Keratinocyte (primary cell): Measurements from ENCODE around the gene MMP19. TPM values are rescaled to one million over a fixed set of nuclear protein-coding genes. Genes with fewer than 3 reads are reported as not detected.

Source experiments
- DNase-seq: peaks from one replicate; pipeline ENCODE4 v3.0.0-alpha.2; 2011; ENCODE audit warnings: low read depth, missing footprints, low spot score
- FAIRE-seq: peaks from 2 replicates; lab custom pipeline; 2011; peaks lifted over from hg19 to GRCh38; lab: Jason Lieb, UNC
- H2AFZ ChIP-seq: 2 replicates; pipeline ENCODE4 v1.6.0; 2012; ENCODE audit warnings: low read length, control low read depth, inconsistent platforms; ENCODE audit not compliant: control insufficient read depth
- H3K27ac ChIP-seq: 2 replicates; pipeline ENCODE4 v1.5.1; 2011; ENCODE audit warnings: low read length; ENCODE audit not compliant: control insufficient read depth, insufficient read depth
- H3K27me3 ChIP-seq: 3 replicates; pipeline ENCODE4 v1.6.0; 2011; ENCODE audit warnings: low read length; ENCODE audit not compliant: control insufficient read depth, insufficient read depth; ENCODE audit errors: extremely low read depth
- H3K36me3 ChIP-seq, 2 experiments: 2 replicates in 1 of 2; 3 replicates in 1 of 2; pipeline ENCODE4 v1.5.1; 2011; ENCODE audit warnings: low read length in 2 of 2, mild to moderate bottlenecking in 1 of 2; ENCODE audit not compliant: control insufficient read depth in 2 of 2, insufficient read depth in 2 of 2; ENCODE audit errors: extremely low read depth in 1 of 2
- H3K4me1 ChIP-seq: 3 replicates; pipeline ENCODE4 v1.5.1; 2011; ENCODE audit warnings: low read length; ENCODE audit not compliant: control insufficient read depth, insufficient read depth; ENCODE audit errors: extremely low read depth
- H3K4me2 ChIP-seq: 3 replicates; pipeline ENCODE4 v1.6.0; 2011; ENCODE audit warnings: low read depth, low read length; ENCODE audit not compliant: control insufficient read depth, insufficient read depth; ENCODE audit errors: extremely low read depth
- H3K4me3 ChIP-seq, 3 experiments: fragments of 200-600 bp in 1 of 3; sonication (generic) in 1 of 3; 2 replicates in 2 of 3; 3 replicates in 1 of 3; pipeline ENCODE4 v1.5.1; 2011 to 2016; ENCODE audit warnings: low read length in 3 of 3, mild to moderate bottlenecking in 3 of 3, control low read depth in 2 of 3, inconsistent platforms in 1 of 3, low read depth in 1 of 3, mixed read lengths in 1 of 3, mixed run types in 1 of 3, moderate library complexity in 1 of 3; ENCODE audit not compliant: control insufficient read depth in 2 of 3, insufficient read depth in 2 of 3; ENCODE audit errors: extremely low read depth in 1 of 3
- H3K79me2 ChIP-seq: 2 replicates; pipeline ENCODE4 v1.6.0; 2012; ENCODE audit warnings: low read length; ENCODE audit not compliant: control insufficient read depth, insufficient read depth
- H3K9ac ChIP-seq: 3 replicates; pipeline ENCODE4 v1.6.0; 2011; ENCODE audit warnings: low read length; ENCODE audit not compliant: control insufficient read depth, insufficient read depth; ENCODE audit errors: extremely low read depth
- H3K9me1 ChIP-seq: 3 replicates; pipeline ENCODE4 v1.6.0; 2011; ENCODE audit warnings: low read length; ENCODE audit not compliant: control insufficient read depth, insufficient read depth; ENCODE audit errors: extremely low read depth
- H3K9me3 ChIP-seq: 2 replicates; pipeline ENCODE4 v1.5.1; 2012; ENCODE audit warnings: low read depth, low read length; ENCODE audit not compliant: control insufficient read depth
- H4K20me1 ChIP-seq: 3 replicates; pipeline ENCODE4 v1.6.0; 2011; ENCODE audit warnings: low read length; ENCODE audit not compliant: control insufficient read depth, insufficient read depth; ENCODE audit errors: extremely low read depth
- CTCF ChIP-seq, 3 experiments: IDR thresholded peaks in 1 of 3; conservative IDR thresholded peaks in 1 of 3; optimal IDR thresholded peaks in 1 of 3; 2 replicates in 2 of 3; 3 replicates in 1 of 3; pipeline versions ENCODE3 to v1.5.1; 2011; ENCODE audit warnings: low read length in 3 of 3, mild to moderate bottlenecking in 3 of 3, moderate library complexity in 2 of 3, control low read depth in 1 of 3, inconsistent platforms in 1 of 3; ENCODE audit not compliant: insufficient read depth in 2 of 3; ENCODE audit errors: extremely low read depth in 1 of 3
- EZH2 ChIP-seq: IDR thresholded peaks from one replicate; pipeline ENCODE4 v1.6.1; 2012; ENCODE audit warnings: inconsistent platforms, mild to moderate bottlenecking, low read length, moderate library complexity
- dilution Hi-C: fragments of 300-500 bp; cut with MboI; formaldehyde crosslinking; loops from one replicate; pipeline ENCODE4 v1.7.0; 2020; ENCODE audit warnings: low sequenced_read_pairs; ENCODE audit not compliant: extremely low pct_ligation_motif_present
- polyA plus RNA-seq, 5 experiments: library from polyadenylated mRNA; depleted of rRNA in 3 of 5; stranded (reverse) in 3 of 5; stranded (forward) in 1 of 5; unstranded in 1 of 5; fragments of >200 nt; gene quantifications; 1 replicate in 1 of 5; 2 replicates in 3 of 5; 3 replicates in 1 of 5; pipeline versions ENCODE4 v1.2.1 to v1.2.3, GENCODE V29; 2011 to 2012; ENCODE audit warnings: missing spikeins in 2 of 5, low read depth in 1 of 5, low replicate concordance in 1 of 5

Gene MMP19
- polyA plus RNA-seq, 1 donor (not counting 4 experiments of a cell fraction or from before 2014, with no cell fraction given), result 2.7 TPM

GRCh38 chr12:55827806-55828205, 14.9 kb downstream of the MMP19 start:
- Histone ChIP-seq H3K4me2 (peak overlapping the region; percentile 81), H3K9me1 (peaks cover 6% of the 10 kb centered on the region), H3K9ac (no peak overlapping the region), H3K36me3 (peaks cover 5 to 6% of the 10 kb centered on the region in 2 experiments), H3K4me3 (no peak overlapping the region), H3K27me3 (no peaks in the 10 kb centered on the region), H3K27ac (no peak overlapping the region), H3K79me2 (peaks cover 36% of the 10 kb centered on the region), H3K4me1 (peaks cover 27% of the 10 kb centered on the region), H4K20me1 (no peaks in the 10 kb centered on the region), H2AFZ (no peak overlapping the region), H3K9me3 (no peaks in the 10 kb centered on the region)
- FAIRE-seq, result no peak
- TF ChIP-seq CTCF (optimal IDR thresholded peaks at IDR 0.05 in 1 of 3, IDR thresholded peaks at IDR 0.05 in 1 of 3, conservative IDR thresholded peaks at IDR 0.05 in 1 of 3; ENCODE audit: extremely low read depth in 1 of 3, insufficient read depth in 2 of 3, low read length in 3 of 3), result no peak
- no peak for TF ChIP-seq EZH2
- no peak for DNase-seq
- dilution Hi-C loops, result no loop called here

GRCh38 chr12:55824726-55825125, 18.0 kb downstream of the MMP19 start:
- peaks cover 14% of the 10 kb centered on the region for H3K4me1 ChIP-seq
- H3K79me2 ChIP-seq, result peaks cover 39% of the 10 kb centered on the region
- peaks cover 20 to 25% of the 10 kb centered on the region in 2 experiments for H3K36me3 ChIP-seq
- H3K4me2 ChIP-seq, result no peak overlapping the region
- H3K27ac ChIP-seq, result no peak overlapping the region
- H2AFZ ChIP-seq, result no peak overlapping the region
- TF ChIP-seq EZH2 (no peak), CTCF (optimal IDR thresholded peaks at IDR 0.05 in 1 of 3, IDR thresholded peaks at IDR 0.05 in 1 of 3, conservative IDR thresholded peaks at IDR 0.05 in 1 of 3; ENCODE audit: extremely low read depth in 1 of 3, insufficient read depth in 2 of 3, low read length in 3 of 3) (no peak)
- H3K9ac ChIP-seq, result no peak overlapping the region
- H3K27me3 ChIP-seq, result no peaks in the 10 kb centered on the region
- H4K20me1 ChIP-seq, result no peaks in the 10 kb centered on the region
- dilution Hi-C loops, result no loop called here
- peaks cover 3% of the 10 kb centered on the region for H3K9me1 ChIP-seq
- FAIRE-seq (no peak), DNase-seq (no peak)
- H3K9me3 ChIP-seq, result no peaks in the 10 kb centered on the region
- no peak overlapping the region for H3K4me3 ChIP-seq
